GM23338 (cell line): ENCODE measurements around the gene TTC5.

Source experiments
- CREB1 ChIP-seq: fragments of 250-450 bp; sonication (Bioruptor Pico); IDR thresholded peaks from 2 replicates; pipeline ENCODE4 v1.5.0; 2020; ENCODE audit warnings: low read depth, mild to moderate bottlenecking, moderate library complexity
- EZH2 ChIP-seq: fragments of 200-600 bp; sonication (generic); IDR thresholded peaks from one replicate; pipeline ENCODE4 v1.8.0; 2017; ENCODE audit warnings: antibody characterized with exemption, mild to moderate bottlenecking, low read depth; ENCODE audit not compliant: unreplicated experiment
- EZH2phosphoT487 ChIP-seq: fragments of 200-600 bp; sonication (generic); IDR thresholded peaks from one replicate; pipeline ENCODE4 v1.8.1; 2018; ENCODE audit warnings: antibody characterized with exemption; ENCODE audit not compliant: unreplicated experiment
- POLR2AphosphoS5 ChIP-seq: IDR thresholded peaks from 2 replicates; pipeline ENCODE4 v1.6.1; 2016; ENCODE audit warnings: antibody characterized with exemption, low read depth
- STAT1 ChIP-seq: IDR thresholded peaks from one replicate; pipeline ENCODE4 v1.6.1; 2016; ENCODE audit warnings: antibody characterized with exemption; ENCODE audit not compliant: unreplicated experiment
- TF ChIP-seq, protein P1 (sequence below), 2 experiments: fragments of 200-600 bp in 1 of 2; sonication (generic) in 1 of 2; conservative IDR thresholded peaks; 2 replicates each; pipeline versions ENCODE4 v1.5.1 to v1.6.1; 2016 to 2017; ENCODE audit warnings: antibody characterized with exemption in 2 of 2, low read depth in 2 of 2, mild to moderate bottlenecking in 2 of 2, moderate library complexity in 1 of 2
- TF ChIP-seq, protein P2 (sequence below): IDR thresholded peaks from one replicate; pipeline ENCODE4 v1.6.1; 2018; ENCODE audit warnings: antibody characterized with exemption; ENCODE audit not compliant: unreplicated experiment

- TF ChIP-seq, protein P1, sequence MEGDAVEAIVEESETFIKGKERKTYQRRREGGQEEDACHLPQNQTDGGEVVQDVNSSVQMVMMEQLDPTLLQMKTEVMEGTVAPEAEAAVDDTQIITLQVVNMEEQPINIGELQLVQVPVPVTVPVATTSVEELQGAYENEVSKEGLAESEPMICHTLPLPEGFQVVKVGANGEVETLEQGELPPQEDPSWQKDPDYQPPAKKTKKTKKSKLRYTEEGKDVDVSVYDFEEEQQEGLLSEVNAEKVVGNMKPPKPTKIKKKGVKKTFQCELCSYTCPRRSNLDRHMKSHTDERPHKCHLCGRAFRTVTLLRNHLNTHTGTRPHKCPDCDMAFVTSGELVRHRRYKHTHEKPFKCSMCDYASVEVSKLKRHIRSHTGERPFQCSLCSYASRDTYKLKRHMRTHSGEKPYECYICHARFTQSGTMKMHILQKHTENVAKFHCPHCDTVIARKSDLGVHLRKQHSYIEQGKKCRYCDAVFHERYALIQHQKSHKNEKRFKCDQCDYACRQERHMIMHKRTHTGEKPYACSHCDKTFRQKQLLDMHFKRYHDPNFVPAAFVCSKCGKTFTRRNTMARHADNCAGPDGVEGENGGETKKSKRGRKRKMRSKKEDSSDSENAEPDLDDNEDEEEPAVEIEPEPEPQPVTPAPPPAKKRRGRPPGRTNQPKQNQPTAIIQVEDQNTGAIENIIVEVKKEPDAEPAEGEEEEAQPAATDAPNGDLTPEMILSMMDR (conservative IDR thresholded peaks at IDR 0.05; ENCODE audit: low read depth in 2 of 2), result no peak
- TF ChIP-seq EZH2 (no peak), STAT1 (no peak), CREB1 (CRISPR knock-in tag) (no peak), EZH2phosphoT487 (no peak), POLR2AphosphoS5 (no peak)
- TF ChIP-seq, protein P2, sequence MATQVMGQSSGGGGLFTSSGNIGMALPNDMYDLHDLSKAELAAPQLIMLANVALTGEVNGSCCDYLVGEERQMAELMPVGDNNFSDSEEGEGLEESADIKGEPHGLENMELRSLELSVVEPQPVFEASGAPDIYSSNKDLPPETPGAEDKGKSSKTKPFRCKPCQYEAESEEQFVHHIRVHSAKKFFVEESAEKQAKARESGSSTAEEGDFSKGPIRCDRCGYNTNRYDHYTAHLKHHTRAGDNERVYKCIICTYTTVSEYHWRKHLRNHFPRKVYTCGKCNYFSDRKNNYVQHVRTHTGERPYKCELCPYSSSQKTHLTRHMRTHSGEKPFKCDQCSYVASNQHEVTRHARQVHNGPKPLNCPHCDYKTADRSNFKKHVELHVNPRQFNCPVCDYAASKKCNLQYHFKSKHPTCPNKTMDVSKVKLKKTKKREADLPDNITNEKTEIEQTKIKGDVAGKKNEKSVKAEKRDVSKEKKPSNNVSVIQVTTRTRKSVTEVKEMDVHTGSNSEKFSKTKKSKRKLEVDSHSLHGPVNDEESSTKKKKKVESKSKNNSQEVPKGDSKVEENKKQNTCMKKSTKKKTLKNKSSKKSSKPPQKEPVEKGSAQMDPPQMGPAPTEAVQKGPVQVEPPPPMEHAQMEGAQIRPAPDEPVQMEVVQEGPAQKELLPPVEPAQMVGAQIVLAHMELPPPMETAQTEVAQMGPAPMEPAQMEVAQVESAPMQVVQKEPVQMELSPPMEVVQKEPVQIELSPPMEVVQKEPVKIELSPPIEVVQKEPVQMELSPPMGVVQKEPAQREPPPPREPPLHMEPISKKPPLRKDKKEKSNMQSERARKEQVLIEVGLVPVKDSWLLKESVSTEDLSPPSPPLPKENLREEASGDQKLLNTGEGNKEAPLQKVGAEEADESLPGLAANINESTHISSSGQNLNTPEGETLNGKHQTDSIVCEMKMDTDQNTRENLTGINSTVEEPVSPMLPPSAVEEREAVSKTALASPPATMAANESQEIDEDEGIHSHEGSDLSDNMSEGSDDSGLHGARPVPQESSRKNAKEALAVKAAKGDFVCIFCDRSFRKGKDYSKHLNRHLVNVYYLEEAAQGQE, result no peak
These were observed 25.4 kb upstream of the TTC5 start for GRCh38 chr14:20331053-20331613.
